ENCODE data around the gene KHDRBS2.

KHDRBS2 gene

DNA sequence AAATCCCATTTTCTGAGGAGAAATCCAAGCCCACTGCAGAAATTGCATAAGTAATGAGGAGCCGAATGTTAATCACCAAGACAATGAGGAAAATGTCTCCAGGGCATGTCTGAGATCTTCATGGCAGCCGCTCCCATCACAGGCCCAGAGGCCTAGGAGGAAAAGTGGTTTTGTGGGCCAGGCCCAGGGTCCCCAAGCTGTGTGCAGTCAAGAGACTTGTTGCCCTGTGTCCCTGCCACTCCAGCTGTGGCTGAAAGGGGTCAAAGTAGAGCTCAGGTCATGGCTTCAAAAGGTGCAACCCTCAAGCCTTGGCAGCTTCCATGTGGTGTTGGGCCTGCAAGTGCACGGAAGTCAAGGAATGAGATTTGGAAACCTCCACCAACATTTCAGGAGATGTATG lies 276.6 kb downstream of the KHDRBS2 start:
- no peak for DNase-seq

- no peak for DNase-seq
Observed at GRCh38 chr6:61989616-61990015, 296.4 kb downstream of the KHDRBS2 start.

GRCh38 chr6:61980622-61981021 lies 305.4 kb downstream of the KHDRBS2 start:
- DNase-seq, result no peak

DNA sequence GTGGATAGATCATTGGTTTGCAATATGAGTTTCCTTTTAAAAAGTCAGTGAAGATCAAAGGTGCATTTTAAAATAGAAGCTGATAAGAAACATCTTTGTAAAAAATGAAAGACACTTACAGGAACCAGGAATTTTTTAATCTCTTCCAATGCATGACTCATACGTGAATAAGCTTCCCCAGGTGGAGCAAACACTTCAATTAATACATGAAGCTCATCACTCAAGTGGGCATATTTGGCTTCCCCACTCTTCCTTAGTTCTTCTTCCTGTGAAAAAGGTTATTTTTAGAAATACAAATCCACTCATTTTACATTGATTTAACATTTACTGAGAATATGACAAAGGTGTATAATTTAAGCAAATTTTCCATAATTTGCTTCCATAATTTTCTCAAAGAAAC lies 308.1 kb downstream of the KHDRBS2 start:
- DNase-seq, result no peak

DNA sequence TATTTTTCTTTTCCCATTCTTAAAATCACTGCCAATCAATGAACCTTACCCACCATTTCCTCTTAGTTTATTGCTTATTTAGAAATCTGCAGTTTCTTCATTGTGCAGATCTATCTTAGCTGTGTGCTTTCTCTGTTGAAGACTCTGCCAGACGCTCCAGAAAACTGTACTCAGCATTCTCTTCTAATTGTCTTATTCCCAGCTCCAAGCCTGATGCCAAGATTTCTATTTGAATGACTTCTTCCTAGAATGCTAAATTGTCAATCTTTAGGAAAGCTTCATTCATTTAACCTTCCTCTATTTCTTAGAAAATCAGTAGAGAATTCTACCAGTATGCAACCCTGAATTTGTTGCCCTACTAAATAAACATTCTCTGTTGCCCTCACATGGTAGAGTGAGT lies 308.9 kb downstream of the KHDRBS2 start:
- no peak for DNase-seq

GRCh38 chr6:61959196-61959595 lies 326.8 kb downstream of the KHDRBS2 start:
- no peak for DNase-seq

- DNase-seq, result no peak
Observed at GRCh38 chr6:61953851-61954250, 332.2 kb downstream of the KHDRBS2 start.

- DNase-seq, result no peak
Observed at GRCh38 chr6:61951586-61951985, 334.4 kb downstream of the KHDRBS2 start.

GRCh38 chr6:61950811-61951210 lies 335.2 kb downstream of the KHDRBS2 start:
- no peak for DNase-seq

GRCh38 chr6:61949971-61950370 lies 336.1 kb downstream of the KHDRBS2 start:
- no peak for DNase-seq

DNA sequence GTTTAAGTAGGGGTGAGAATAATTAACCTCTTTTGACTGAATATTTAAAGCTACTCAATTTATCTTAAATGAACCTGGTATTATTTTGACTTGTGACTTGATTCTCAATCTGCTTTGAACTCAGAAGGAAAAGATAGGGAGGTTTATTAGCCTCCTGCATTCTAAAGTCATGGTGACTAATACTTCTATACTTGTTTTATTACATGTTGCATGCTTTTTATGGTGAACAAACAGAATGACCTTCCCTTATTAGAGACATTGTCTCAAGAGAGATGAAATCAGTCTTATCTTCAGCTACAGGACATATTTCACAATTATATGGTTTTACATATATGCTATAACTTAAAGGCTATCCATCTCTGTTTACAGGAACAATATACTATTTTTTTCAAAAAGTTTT lies 336.9 kb downstream of the KHDRBS2 start:
- no peak for DNase-seq

DNA sequence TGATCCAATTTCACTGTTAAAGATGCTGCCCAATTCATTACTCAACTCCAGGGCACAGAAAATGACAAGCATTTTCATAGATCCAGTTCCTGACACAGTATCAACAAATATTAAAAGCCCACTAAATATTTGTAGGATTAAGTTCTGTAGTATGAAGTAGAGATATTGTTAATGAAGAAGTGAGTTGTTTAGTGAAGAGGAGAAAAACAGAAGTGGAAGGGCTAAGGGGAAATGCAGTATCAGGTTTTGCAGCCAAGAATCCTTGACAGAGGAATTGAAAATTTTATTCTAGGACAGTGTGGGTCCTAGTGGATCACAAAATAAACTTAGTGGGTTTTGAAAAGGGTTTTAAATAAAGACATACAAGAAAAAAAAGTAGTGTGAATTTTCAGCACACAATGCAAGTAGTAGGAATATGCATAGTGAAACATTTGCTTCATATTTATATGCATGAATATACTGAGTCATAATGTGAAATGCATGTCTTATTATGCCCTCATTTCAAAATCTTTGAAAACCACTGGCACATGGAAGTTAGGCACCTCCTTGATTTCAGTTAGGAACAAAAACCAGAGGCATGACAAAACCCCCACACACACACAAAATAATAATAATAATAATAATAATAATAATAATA lies 338.6 kb downstream of the KHDRBS2 start:
- no peak for DNase-seq

DNA sequence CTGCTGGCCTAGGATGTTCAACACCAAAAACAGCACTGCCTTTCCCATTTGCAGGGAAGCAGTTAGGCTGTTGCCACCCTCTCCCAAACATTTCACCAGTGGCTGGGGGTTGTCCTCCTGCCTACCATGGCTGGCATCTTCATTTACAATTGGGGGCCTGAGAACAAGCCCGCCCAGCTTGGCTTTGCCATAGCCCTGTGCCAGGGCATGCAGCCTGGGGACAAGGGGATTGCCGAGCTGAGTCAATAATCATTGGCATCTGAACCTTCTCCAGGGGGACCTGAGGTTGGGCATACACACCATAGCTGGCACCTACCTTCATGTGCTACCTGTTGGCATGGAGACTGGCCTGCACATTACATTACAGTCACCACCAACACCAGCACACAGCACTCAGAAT lies 345.1 kb downstream of the KHDRBS2 start:
- DNase-seq, result no peak

- DNase-seq, result no peak
Observed at GRCh38 chr6:61935242-61935846, 350.7 kb downstream of the KHDRBS2 start.

GRCh38 chr6:61909486-61909885 lies 376.5 kb downstream of the KHDRBS2 start:
- no peak for DNase-seq

DNA sequence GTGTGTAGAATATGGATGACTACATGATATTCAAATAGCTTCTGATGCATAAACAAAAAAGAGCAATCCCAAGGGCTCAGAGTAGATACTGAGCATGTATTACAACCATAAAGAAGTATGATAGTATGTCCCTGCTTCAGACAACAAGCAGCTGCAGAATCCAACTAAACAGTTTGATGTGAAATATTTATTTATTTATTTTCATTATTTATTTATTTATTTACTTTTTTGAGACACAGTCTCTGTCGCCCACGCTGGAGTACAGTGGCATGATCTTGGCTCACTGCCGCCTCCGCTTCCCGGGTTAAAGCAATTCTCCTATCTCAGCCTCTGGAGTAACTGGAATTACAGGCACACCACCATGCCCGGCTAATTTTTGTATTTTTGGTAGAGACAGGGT lies 384.3 kb downstream of the KHDRBS2 start:
- DNase-seq, result no peak

DNA sequence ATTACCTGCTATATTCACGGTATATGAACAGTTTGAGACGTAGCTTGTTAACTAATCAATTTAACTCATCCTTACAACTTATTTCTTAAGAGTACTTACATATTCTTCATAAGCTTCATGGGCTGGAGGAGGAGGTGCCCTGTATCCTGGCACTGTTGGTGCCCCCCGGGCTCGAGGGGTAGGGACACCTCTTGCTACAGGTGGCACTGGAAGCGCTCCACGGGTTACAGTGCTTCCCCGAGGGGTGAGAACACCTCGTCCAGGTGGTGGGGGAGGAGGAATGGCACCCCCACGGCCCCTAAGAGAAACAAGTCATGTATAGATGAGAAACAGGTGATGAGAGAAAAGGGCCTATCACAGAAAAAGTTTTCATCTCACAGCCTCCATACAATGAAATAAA lies 391.5 kb downstream of the KHDRBS2 start:
- DNase-seq, result no peak

- no peak for DNase-seq
Observed at GRCh38 chr6:61887423-61887822, 398.6 kb downstream of the KHDRBS2 start.

DNA sequence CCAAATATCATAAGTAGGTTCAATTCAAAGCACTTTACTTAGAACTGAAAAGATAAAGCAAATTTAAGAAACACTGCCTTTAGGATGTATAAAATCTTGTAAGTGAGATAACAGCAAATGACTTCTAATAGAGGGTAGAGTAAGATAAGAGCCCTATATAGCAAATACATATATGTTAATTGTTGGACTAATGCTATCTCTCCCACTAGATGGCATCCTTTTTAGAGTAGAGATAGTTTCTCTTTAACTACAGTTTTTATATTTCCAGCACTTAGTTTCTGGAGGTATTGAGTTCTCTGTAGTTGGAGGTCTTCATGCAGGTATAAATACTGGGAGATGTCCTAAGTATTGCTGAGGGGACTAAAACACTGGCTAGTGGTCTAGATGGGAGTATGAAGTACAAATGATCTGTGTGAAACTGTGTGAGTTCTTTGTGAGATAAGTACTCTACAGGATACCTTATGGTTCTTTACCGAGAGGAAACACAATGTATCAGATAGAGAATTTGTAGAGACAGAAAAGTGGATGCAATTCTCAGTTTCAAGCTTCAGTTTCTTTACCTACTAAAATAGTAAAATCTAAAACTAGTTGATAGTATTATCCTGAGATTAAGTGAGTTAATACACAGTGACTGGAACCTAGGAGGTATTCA lies 399.3 kb downstream of the KHDRBS2 start:
- no peak for DNase-seq

GRCh38 chr6:61869632-61870400 lies 416.2 kb downstream of the KHDRBS2 start:
- no peak for DNase-seq

DNA sequence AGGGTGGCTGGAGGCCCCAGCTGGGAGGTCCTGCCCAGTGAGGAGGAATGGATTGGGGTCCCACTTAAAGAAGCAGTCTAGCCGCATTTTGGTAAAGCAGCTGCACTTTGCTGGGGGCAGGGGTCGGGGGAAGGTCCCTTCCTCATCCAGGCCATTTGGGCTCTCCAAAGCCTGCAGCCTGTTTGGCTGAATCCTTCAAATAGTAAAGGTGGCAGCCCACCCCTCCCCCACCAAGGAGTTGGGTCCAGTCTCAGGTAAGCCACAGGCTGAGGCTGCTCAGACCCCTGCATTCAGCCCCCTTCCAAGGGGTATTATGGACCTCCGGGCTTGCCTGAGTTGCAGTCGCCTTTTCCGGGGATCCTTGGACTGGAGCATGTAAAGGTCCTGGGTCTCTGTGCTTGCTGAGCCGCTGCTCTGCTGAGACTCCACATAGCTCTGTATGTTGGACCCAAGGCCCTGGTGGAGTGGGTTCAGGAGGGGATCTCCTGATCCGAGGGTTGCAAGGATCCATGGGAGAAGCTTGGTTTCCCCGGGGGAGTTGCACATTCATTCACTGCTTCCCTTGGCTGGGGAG lies 417.4 kb downstream of the KHDRBS2 start:
- no peak for DNase-seq

DNA sequence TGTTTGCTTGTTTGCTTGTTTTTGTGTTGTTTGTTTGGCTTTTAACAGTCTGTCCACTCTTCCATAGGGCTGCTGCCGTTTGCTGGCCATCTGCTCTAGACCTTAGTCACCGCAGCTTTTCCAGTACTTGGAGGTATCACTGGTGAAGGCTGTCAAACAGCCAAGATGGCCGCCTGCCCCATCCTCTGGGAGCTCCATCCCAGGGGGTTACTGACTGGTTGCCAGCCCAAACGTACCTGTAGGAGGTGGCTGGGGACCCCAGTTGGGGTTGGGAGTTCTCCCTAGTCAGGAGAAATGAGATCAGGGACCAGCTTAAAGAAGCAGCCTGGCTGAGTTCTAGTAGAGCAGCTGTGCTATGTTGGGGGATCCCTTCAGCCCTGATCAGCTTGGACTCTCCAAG lies 418.4 kb downstream of the KHDRBS2 start:
- DNase-seq, result no peak

DNA sequence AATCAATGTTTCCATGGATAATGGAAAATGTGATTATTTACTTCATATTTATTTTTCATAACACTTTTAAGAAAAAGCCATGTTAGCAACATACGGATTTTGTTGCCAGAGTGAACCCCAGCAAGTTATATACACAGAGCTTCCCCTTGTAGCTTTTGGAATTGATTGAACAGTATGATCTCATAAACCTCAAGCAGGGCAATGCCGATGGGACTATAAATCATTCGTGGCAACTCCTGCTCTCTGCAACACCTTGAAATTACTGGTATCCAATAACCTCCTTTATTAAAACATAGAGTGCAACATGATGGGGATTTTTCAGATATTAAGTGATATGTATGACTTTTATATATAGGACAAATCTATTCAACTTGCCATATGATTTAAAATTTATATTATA lies 428.5 kb downstream of the KHDRBS2 start:
- no peak for DNase-seq

DNA sequence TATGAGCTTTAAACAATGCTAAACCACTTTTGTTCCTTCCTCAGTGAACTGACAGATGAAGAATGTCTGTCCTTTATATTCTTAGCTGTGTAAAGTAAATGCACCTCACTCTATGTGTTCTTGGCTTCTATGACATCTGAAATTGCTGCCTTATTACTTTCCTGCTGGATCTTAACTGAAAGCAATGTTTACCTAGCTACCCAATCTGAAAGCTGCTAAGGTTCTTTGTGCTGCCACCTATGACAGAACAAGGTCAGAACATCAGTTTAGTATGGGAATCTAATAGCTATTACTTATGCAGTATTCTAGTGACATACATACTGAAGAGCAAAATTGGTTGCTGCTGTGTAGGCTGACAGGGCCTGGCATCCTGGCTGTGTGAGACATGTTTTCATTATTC lies 444.1 kb downstream of the KHDRBS2 start:
- no peak for DNase-seq
